Tibial nerve (tissue), 4 donors: Measurements from ENCODE around the gene PTGDR2.

Experiments used
- EP300 ChIP-seq, 2 donors: sonication (generic); formaldehyde crosslinking; IDR thresholded peaks; one replicate each; pipeline ENCODE4 v1.6.1; 2017; ENCODE audit warnings: antibody characterized with exemption in 2 of 2, mild to moderate bottlenecking in 1 of 2
- POLR2A ChIP-seq, 2 donors: fragments of 450-650 bp; IDR thresholded peaks; one replicate each; pipeline ENCODE4 v1.6.1; 2017; ENCODE audit warnings: antibody characterized with exemption in 2 of 2, mild to moderate bottlenecking in 2 of 2, moderate library complexity in 2 of 2
- TF ChIP-seq, protein P1 (sequence below), 5 experiments: fragments of 200-600 bp in 3 of 5; fragments of 450-650 bp in 2 of 5; sonication (generic) in 3 of 5; IDR thresholded peaks; one replicate each; pipeline ENCODE4 v1.5.1; 2016 to 2019; ENCODE audit warnings: antibody characterized with exemption in 5 of 5, mild to moderate bottlenecking in 3 of 5, moderate library complexity in 2 of 5

- TF ChIP-seq, protein P1, sequence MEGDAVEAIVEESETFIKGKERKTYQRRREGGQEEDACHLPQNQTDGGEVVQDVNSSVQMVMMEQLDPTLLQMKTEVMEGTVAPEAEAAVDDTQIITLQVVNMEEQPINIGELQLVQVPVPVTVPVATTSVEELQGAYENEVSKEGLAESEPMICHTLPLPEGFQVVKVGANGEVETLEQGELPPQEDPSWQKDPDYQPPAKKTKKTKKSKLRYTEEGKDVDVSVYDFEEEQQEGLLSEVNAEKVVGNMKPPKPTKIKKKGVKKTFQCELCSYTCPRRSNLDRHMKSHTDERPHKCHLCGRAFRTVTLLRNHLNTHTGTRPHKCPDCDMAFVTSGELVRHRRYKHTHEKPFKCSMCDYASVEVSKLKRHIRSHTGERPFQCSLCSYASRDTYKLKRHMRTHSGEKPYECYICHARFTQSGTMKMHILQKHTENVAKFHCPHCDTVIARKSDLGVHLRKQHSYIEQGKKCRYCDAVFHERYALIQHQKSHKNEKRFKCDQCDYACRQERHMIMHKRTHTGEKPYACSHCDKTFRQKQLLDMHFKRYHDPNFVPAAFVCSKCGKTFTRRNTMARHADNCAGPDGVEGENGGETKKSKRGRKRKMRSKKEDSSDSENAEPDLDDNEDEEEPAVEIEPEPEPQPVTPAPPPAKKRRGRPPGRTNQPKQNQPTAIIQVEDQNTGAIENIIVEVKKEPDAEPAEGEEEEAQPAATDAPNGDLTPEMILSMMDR (IDR thresholded peaks at IDR 0.05), result no peak
- TF ChIP-seq POLR2A (IDR thresholded peaks at IDR 0.05) (no peak), EP300 (IDR thresholded peaks at IDR 0.05) (no peak)
These were observed 9.2 kb upstream of the PTGDR2 start for GRCh38 chr11:60864856-60865513.
